H1 (cell line): ENCODE results near the gene IQCH.

Experiments used
- ASH2L ChIP-seq: fragments of 200-600, 300-600 bp; sonication (generic); IDR thresholded peaks from one replicate; pipeline ENCODE4 v1.7.1; 2017; ENCODE audit warnings: low read length
- CTBP2 ChIP-seq: IDR thresholded peaks from 2 replicates; pipeline ENCODE4 v1.7.0; 2011; ENCODE audit warnings: borderline replicate concordance, mild to moderate bottlenecking, moderate library complexity, mixed read lengths, low read length; ENCODE audit not compliant: insufficient read depth, insufficient read length
- CTCF ChIP-seq, 3 experiments: IDR thresholded peaks; 1 replicate in 2 of 3; 2 replicates in 1 of 3; pipeline versions ENCODE4 v1.5.1 to v1.6.1; 2011; ENCODE audit warnings: low read length in 3 of 3, mild to moderate bottlenecking in 3 of 3, inconsistent platforms in 2 of 3, low read depth in 1 of 3, moderate library complexity in 1 of 3; ENCODE audit not compliant: insufficient read depth in 1 of 3; ENCODE audit errors: control extremely low read depth in 1 of 3
- EP300 ChIP-seq, 2 experiments: IDR thresholded peaks; 1 replicate in 1 of 2; 2 replicates in 1 of 2; pipeline ENCODE4 v1.6.1; 2011 to 2012; ENCODE audit warnings: low read depth in 2 of 2, low read length in 2 of 2, mild to moderate bottlenecking in 2 of 2, borderline replicate concordance in 1 of 2, inconsistent platforms in 1 of 2, moderate library complexity in 1 of 2
- EZH2 ChIP-seq: fragments of 200-600 bp; sonication (generic); IDR thresholded peaks from 2 replicates; pipeline ENCODE4 v1.7.1; 2012; ENCODE audit warnings: low read depth, mild to moderate bottlenecking, moderate library complexity, low read length, inconsistent platforms; ENCODE audit not compliant: severe bottlenecking
- GABPA ChIP-seq: IDR thresholded peaks from 2 replicates; pipeline ENCODE4 v1.6.1; 2011; ENCODE audit warnings: mild to moderate bottlenecking, low read length, moderate library complexity, borderline replicate concordance; ENCODE audit not compliant: insufficient read depth
- RNF2 ChIP-seq: fragments of 200-900, 300-1000 bp; sonication (generic); IDR thresholded peaks from 2 replicates; pipeline ENCODE4 v1.7.1; 2016; ENCODE audit warnings: borderline replicate concordance, low read depth, mild to moderate bottlenecking, antibody characterized with exemption, low read length; ENCODE audit not compliant: poor library complexity, severe bottlenecking; ENCODE audit errors: missing control alignments
- SIX5 ChIP-seq: IDR thresholded peaks from 2 replicates; pipeline ENCODE4 v1.6.1; 2011; ENCODE audit warnings: mild to moderate bottlenecking, low read depth, low read length
- SRF ChIP-seq: IDR thresholded peaks from 2 replicates; pipeline ENCODE4 v1.6.1; 2011; ENCODE audit warnings: mild to moderate bottlenecking, low read depth, low read length, moderate library complexity
- TEAD4 ChIP-seq: IDR thresholded peaks from 2 replicates; pipeline ENCODE4 v1.6.1; 2012; ENCODE audit warnings: low read depth, low read length, inconsistent platforms, mixed read lengths
- TF ChIP-seq, protein P1 (sequence below): IDR thresholded peaks from 2 replicates; pipeline ENCODE4 v1.6.1; 2011; ENCODE audit warnings: low read depth, mild to moderate bottlenecking, low read length; ENCODE audit not compliant: insufficient read depth
- TF ChIP-seq, protein P2 (sequence below): IDR thresholded peaks from 2 replicates; pipeline ENCODE4 v1.6.1; 2011; ENCODE audit warnings: low read length, improper control_type of control experiment

- no peak for TF ChIP-seq CTCF (IDR thresholded peaks at IDR 0.05; ENCODE audit: control extremely low read depth in 1 of 3, insufficient read depth in 1 of 3, low read depth in 1 of 3, low read length in 3 of 3)
- no peak for TF ChIP-seq GABPA
- no peak for TF ChIP-seq EP300 (IDR thresholded peaks at IDR 0.05; ENCODE audit: borderline replicate concordance in 1 of 2, low read depth in 2 of 2, low read length in 2 of 2)
- TF ChIP-seq EZH2 = no peak
- TF ChIP-seq ASH2L = no peak
- no peak for TF ChIP-seq SIX5
- TF ChIP-seq TEAD4 = no peak
- TF ChIP-seq RNF2 = no peak
- TF ChIP-seq SRF = no peak
- TF ChIP-seq, protein P1, sequence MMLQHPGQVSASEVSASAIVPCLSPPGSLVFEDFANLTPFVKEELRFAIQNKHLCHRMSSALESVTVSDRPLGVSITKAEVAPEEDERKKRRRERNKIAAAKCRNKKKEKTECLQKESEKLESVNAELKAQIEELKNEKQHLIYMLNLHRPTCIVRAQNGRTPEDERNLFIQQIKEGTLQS = no peak
- TF ChIP-seq CTBP2 = no peak
- TF ChIP-seq, protein P2, sequence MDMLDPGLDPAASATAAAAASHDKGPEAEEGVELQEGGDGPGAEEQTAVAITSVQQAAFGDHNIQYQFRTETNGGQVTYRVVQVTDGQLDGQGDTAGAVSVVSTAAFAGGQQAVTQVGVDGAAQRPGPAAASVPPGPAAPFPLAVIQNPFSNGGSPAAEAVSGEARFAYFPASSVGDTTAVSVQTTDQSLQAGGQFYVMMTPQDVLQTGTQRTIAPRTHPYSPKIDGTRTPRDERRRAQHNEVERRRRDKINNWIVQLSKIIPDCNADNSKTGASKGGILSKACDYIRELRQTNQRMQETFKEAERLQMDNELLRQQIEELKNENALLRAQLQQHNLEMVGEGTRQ = no peak
These were observed 289.9 kb downstream of the IQCH start for GRCh38 chr15:67544475-67544874.
